WI38 (cell line): ENCODE measurements around the gene GPR42.

Experiments
- H3K4me3 ChIP-seq: 2 replicates; pipeline ENCODE4 v1.5.1; 2011; ENCODE audit warnings: low read depth, mild to moderate bottlenecking, control low read depth, low read length
- CTCF ChIP-seq: IDR thresholded peaks from 2 replicates; pipeline ENCODE4 v1.5.1; 2012; ENCODE audit warnings: low read depth, mild to moderate bottlenecking, control low read depth, low read length

GPR42 gene

GRCh38 chr19:35409191-35409590 is 38.3 kb downstream of the GPR42 start:
- no peak for TF ChIP-seq CTCF
- no peak overlapping the region for H3K4me3 ChIP-seq

GRCh38 chr19:35410487-35410886 is 39.6 kb downstream of the GPR42 start:
- TF ChIP-seq CTCF = no peak
- no peak overlapping the region for H3K4me3 ChIP-seq

DNA sequence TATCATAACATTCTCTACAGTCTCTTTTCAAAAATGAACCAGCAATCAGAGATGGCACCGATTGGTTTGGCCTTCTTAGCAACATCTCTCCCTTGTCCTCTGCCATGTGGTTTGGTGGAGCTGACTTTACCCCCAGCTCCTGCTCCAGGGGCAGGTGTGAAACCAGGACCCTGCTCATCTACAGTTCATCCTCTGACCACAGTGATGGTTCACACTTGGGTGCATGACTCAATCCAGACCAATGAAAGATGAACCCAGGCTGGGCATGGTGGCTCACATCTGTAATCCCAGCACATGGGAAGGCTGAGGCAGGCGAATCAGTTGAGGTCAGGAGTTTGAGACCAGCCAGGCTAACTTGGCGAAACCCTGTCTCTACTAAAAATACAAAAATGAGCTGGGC is 43.6 kb downstream of the GPR42 start:
- no peak for TF ChIP-seq CTCF

DNA sequence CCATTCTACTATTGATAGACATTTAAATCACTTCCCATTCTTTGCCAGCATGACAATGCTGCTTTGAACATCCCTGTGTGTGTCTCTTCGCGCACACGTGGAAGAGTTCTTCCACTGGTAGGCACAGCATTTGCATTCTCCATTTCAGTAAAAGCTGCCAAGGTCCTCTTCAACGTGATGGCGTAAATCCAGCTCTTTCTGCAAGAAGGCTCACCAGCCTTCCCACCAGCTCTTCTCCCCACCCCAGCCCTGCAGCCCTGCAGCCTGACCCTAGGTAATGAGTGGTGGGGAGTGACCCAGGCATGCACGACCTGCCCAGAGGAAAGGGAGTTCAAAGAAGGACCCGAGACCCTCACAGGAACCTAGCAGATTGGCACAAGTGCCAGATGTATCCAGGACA is 45.5 kb downstream of the GPR42 start:
- no peak for TF ChIP-seq CTCF
- no peak overlapping the region for H3K4me3 ChIP-seq

More for the DNA sequence above, 43.6 kb downstream of the GPR42 start:
- H3K4me3 ChIP-seq = no peak overlapping the region

GRCh38 chr19:35417278-35417677 is 46.4 kb downstream of the GPR42 start:
- TF ChIP-seq CTCF = no peak
- H3K4me3 ChIP-seq = no peak overlapping the region

- H3K4me3 ChIP-seq = no peak overlapping the region
These were observed 47.1 kb downstream of the GPR42 start for GRCh38 chr19:35417713-35418534.

More at GRCh38 chr19:35417713-35418534, 47.1 kb downstream of the GPR42 start:
- TF ChIP-seq CTCF = no peak
